ENCODE results near the gene CRTAP. TPM values are rescaled to one million over a fixed set of nuclear protein-coding genes. Genes with fewer than 3 reads are reported as not detected.
"Not testable (repeated sequence)": the region's sequence is repeated elsewhere in the genome, so short reads cannot be mapped to it uniquely, and the experiment has no call there.

The CRTAP gene
- total RNA-seq (10 to 100 TPM; 49.5 to 50.3 TPM), polyA plus RNA-seq (84.0 TPM)

DNA sequence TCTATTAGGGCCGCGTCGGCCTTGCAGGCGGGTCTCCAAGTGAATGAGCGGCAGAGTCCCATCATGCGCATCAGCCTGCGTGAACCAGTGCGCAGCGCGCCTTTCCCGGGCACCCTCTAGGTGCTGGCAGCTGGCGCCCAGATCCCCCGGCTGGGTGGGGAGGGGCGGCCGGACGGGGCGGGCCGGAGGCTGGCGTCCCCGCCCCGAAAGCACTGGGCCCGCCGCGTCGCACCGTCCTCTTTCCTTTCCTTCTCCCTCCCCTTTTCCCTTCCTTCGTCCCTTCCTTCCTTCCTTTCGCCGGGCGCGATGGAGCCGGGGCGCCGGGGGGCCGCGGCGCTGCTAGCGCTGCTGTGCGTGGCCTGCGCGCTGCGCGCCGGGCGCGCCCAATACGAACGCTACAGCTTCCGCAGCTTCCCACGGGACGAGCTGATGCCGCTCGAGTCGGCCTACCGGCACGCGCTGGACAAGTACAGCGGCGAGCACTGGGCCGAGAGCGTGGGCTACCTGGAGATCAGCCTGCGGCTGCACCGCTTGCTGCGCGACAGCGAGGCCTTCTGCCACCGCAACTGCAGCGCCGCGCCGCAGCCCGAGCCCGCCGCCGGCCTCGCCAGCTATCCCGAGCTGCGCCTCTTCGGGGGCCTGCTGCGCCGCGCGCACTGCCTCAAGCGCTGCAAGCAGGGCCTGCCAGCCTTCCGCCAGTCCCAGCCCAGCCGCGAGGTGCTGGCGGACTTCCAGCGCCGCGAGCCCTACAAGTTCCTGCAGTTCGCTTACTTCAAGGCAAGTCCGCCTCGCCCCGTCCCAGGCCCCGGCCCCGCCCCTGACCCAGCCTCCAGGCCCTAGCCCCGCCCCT, at the start of gene CRTAP:
TSS of gene CRTAP (plus strand) at position 243 of the 850 bp plus-strand sequence. CDS start at position 307, 64 bp downstream.
- peak; percentile 78 to 93 (median 83) for DNase-seq
- Histone ChIP-seq H3K27me3 (ENCODE audit: insufficient read depth, low read length, poor library complexity, severe bottlenecking) (no peaks in the 10 kb centered on the region), H3K9me3 (ENCODE audit: low read length) (no peaks in the 10 kb centered on the region), H3K27ac (ENCODE audit: low read depth, low read length) (peak within 1 kb of the TSS; percentile 82), H3K4me1 (ENCODE audit: insufficient read depth, low read length) (peaks cover 19% of the 10 kb centered on the region), H3K36me3 (ENCODE audit: insufficient read depth, low read length) (no peaks in the 10 kb centered on the region), H3K4me3 (ENCODE audit: low read length) (peak within 1 kb of the TSS; percentile 85)
- peak within 1 kb of the TSS; percentile 86 to 95 (median 87) for H3K4me3 Mint-ChIP-seq
- POLR2A ChIA-PET, result interaction anchor here (0.6 to 1.2 kb wide), 6 partner anchors 8 to 424 kb away, joined by 3 to 6 read pairs (median 3); partner anchors contain the start of genes GLB1, TMPPE and UBP1
- peak within 1 kb of the TSS; percentile 73 to 90 (median 84) for H3K27ac Mint-ChIP-seq
- H3K9me3 Mint-ChIP-seq, result no peaks in the 10 kb centered on the region
- CTCF ChIA-PET, result interaction anchor here (0.9 to 4.7 kb wide), 5 partner anchors 17 to 646 kb away, joined by 3 to 31 read pairs (median 4); no protein-coding TSS in a partner anchor
- peaks cover 0 to 3% of the 10 kb centered on the region in 2 donors for H3K27me3 Mint-ChIP-seq
- H3K4me1 Mint-ChIP-seq, result peaks cover 47 to 74% (median 58%) of the 10 kb centered on the region in 3 donors
- H3K36me3 Mint-ChIP-seq, result peaks cover 0 to 4% (median 2%) of the 10 kb centered on the region in 3 donors

DNA sequence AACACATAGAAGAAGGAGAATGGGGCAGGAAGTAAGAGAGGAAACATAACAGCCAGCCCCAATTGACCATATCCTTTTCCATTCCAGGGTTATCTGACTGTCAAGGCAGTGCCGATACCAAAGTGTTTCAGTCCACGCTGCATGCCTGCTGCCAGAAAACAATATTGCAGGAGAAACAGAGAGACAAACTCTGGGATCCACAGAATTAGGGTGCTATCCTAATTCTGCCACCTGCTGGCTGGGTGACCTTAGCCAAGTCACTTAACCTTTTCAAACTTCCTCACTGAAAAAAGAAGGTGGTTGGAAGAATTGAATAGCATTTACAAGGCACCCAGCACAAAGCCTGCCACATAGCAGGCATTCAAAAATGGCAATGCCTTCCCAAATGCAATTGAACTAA, 48.9 kb upstream of the CRTAP start:
- peaks cover 54% of the 10 kb centered on the region for H3K4me1 ChIP-seq (ENCODE audit: insufficient read depth, low read length)
- H3K36me3 ChIP-seq (ENCODE audit: insufficient read depth, low read length), result peaks cover 3% of the 10 kb centered on the region
- POLR2A ChIA-PET, result no interaction called here
- peaks cover 41 to 72% (median 72%) of the 10 kb centered on the region in 3 donors for H3K4me1 Mint-ChIP-seq
- H3K27ac Mint-ChIP-seq, result peak overlapping the region in 5 of 8 donors; percentile 17 to 62 (median 35)
- CTCF ChIA-PET, result interaction anchor here (0.6 to 7.5 kb wide), 2 partner anchors 17 to 150 kb away, joined by 3 to 60 read pairs; no protein-coding TSS in a partner anchor
- no peaks in the 10 kb centered on the region for H3K27me3 ChIP-seq (ENCODE audit: insufficient read depth, low read length, poor library complexity, severe bottlenecking)
- DNase-seq, result peak in 1 of 5 donors; percentile 55
- no peaks in the 10 kb centered on the region for H3K27me3 Mint-ChIP-seq
- H3K9me3 ChIP-seq (ENCODE audit: low read length), result no peaks in the 10 kb centered on the region
- H3K36me3 Mint-ChIP-seq, result peaks cover 5 to 60% (median 16%) of the 10 kb centered on the region in 3 donors
- no peak overlapping the region for H3K4me3 ChIP-seq (ENCODE audit: low read length)
- no peaks in the 10 kb centered on the region for H3K9me3 Mint-ChIP-seq
- H3K4me3 Mint-ChIP-seq, result peak overlapping the region in 2 of 7 donors; percentile 57 to 59
- H3K27ac ChIP-seq (ENCODE audit: low read depth, low read length), result no peak overlapping the region

- Mint-ChIP-seq H3K27me3 (no peaks in the 10 kb centered on the region), H3K9me3 (no peaks in the 10 kb centered on the region), H3K27ac (peak overlapping the region in 4 of 8 donors; percentile 36 to 93 (median 64)), H3K4me3 (no peak overlapping the region), H3K4me1 (peaks cover 29 to 71% (median 64%) of the 10 kb centered on the region in 3 donors), H3K36me3 (peaks cover 0 to 66% (median 21%) of the 10 kb centered on the region in 3 donors)
- CTCF ChIA-PET, result interaction anchor here (1.5 to 2.5 kb wide), 2 partner anchors 37 to 120 kb away, joined by 3 to 6 read pairs; no protein-coding TSS in a partner anchor
- no peak for DNase-seq
- Histone ChIP-seq H3K4me3 (ENCODE audit: low read length) (no peak overlapping the region), H3K36me3 (ENCODE audit: insufficient read depth, low read length) (peaks cover 3% of the 10 kb centered on the region), H3K4me1 (ENCODE audit: insufficient read depth, low read length) (peaks cover 28% of the 10 kb centered on the region), H3K9me3 (ENCODE audit: low read length) (no peaks in the 10 kb centered on the region), H3K27ac (ENCODE audit: low read depth, low read length) (no peak overlapping the region), H3K27me3 (ENCODE audit: insufficient read depth, low read length, poor library complexity, severe bottlenecking) (no peaks in the 10 kb centered on the region)
- POLR2A ChIA-PET, result no interaction called here
Measured at GRCh38 chr3:33067484-33067883, 46.3 kb upstream of the CRTAP start.

- ChIA-PET CTCF (interaction anchor here (1.0 to 7.5 kb wide), 6 partner anchors 9 to 121 kb away, joined by 3 to 125 read pairs (median 4); no protein-coding TSS in a partner anchor), POLR2A (interaction anchor here (0.9 kb wide), 1 partner anchor 8 kb away, joined by 3 read pairs; no protein-coding TSS in a partner anchor)
- H3K36me3 Mint-ChIP-seq, result peaks cover 0 to 66% (median 25%) of the 10 kb centered on the region in 3 donors
- not testable (repeated sequence) for H3K27me3 Mint-ChIP-seq; H3K27ac ChIP-seq (ENCODE audit: low read depth, low read length); H3K9me3 Mint-ChIP-seq; H3K4me1 ChIP-seq (ENCODE audit: insufficient read depth, low read length); H3K27me3 ChIP-seq (ENCODE audit: insufficient read depth, low read length, poor library complexity, severe bottlenecking); H3K9me3 ChIP-seq (ENCODE audit: low read length); H3K4me3 Mint-ChIP-seq; H3K36me3 ChIP-seq (ENCODE audit: insufficient read depth, low read length); H3K4me3 ChIP-seq (ENCODE audit: low read length); DNase-seq
- H3K4me1 Mint-ChIP-seq, result peaks cover 19 to 63% (median 53%) of the 10 kb centered on the region in 3 donors
- H3K27ac Mint-ChIP-seq, result peak overlapping the region in 3 of 8 donors; percentile 22 to 75 (median 35)
Measured at GRCh38 chr3:33069862-33070261, 44.0 kb upstream of the CRTAP start.

GRCh38 chr3:33071181-33071580, 42.6 kb upstream of the CRTAP start:
- Histone ChIP-seq H3K4me3 (ENCODE audit: low read length) (no peak overlapping the region), H3K4me1 (ENCODE audit: insufficient read depth, low read length) (no peaks in the 10 kb centered on the region), H3K9me3 (ENCODE audit: low read length) (no peaks in the 10 kb centered on the region), H3K36me3 (ENCODE audit: insufficient read depth, low read length) (peaks cover 7% of the 10 kb centered on the region), H3K27ac (ENCODE audit: low read depth, low read length) (no peak overlapping the region), H3K27me3 (ENCODE audit: insufficient read depth, low read length, poor library complexity, severe bottlenecking) (no peaks in the 10 kb centered on the region)
- Mint-ChIP-seq H3K36me3 (peaks cover 0 to 66% (median 25%) of the 10 kb centered on the region in 3 donors), H3K9me3 (no peaks in the 10 kb centered on the region), H3K27me3 (no peaks in the 10 kb centered on the region), H3K4me1 (peaks cover 17 to 61% (median 52%) of the 10 kb centered on the region in 3 donors), H3K4me3 (peak overlapping the region in 2 of 7 donors; percentile 4 to 10), H3K27ac (peak overlapping the region in 7 of 8 donors; percentile 19 to 89 (median 57))
- no peak for DNase-seq
- CTCF ChIA-PET, result interaction anchor here (1.2 to 7.5 kb wide), 4 partner anchors 11 to 301 kb away, joined by 3 to 125 read pairs (median 6); no protein-coding TSS in a partner anchor
- POLR2A ChIA-PET, result no interaction called here

DNA sequence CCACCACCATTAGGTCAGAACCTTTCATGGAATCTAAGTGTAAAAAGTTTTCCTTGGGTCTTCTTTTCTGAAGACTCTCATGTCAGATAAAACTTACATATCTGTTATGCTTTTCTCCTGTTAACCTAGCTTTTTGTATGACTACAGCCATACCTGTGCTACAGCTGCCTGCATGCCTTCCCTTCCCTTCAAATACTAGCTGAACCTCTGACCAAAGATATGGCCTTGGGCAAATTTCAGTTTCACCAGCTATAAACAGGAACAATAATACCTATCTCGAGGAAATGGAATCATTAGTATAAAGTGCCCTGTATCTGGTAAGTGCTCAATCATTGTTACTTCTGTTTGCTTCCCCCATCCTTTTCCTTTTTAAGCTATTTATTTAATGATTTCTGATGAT, 41.9 kb upstream of the CRTAP start:
- peaks cover 0 to 65% (median 27%) of the 10 kb centered on the region in 3 donors for H3K36me3 Mint-ChIP-seq
- CTCF ChIA-PET, result interaction anchor here (0.9 to 7.5 kb wide), 3 partner anchors 21 to 123 kb away, joined by 3 to 125 read pairs (median 3); no protein-coding TSS in a partner anchor
- H3K4me1 ChIP-seq (ENCODE audit: insufficient read depth, low read length), result no peaks in the 10 kb centered on the region

DNA sequence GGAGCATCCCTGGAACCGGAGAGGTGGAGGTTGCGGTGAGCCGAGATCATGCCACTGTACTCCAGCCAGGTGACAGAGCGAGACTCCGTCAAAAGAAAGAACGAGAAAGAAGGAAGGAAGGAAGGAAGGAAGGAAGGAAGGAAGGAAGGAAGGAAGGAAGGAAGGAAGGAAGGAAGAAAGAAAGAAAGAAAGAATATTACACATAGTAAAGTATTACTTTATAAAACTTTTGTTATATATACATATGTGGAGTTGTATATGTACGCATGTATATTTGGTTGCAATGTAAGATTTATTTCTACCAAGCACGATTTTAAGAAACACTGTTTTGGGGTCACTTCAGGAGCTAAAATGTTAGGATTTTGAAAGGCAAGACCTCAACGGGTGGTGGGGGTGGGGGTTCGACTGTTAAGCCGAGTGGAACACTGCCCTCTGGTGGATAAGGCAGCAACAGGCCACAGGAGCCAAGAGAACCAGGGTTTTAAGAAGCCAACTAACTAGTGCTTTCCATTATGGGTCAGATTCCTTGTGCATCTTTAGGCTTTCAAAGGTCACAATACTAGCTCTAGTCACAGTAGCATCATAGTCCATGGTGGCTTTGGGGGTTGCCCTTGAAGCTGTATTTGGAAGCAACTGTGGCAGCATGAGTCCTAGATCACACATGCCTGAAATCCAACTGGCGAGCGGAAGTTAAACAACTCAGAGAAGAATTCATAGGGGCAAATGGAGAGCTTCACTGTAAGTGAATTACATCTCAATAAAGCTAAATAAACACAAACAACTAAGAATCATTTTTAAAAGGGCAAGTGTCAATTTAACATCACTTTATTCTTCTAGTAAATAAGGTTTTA, 39.4 kb upstream of the CRTAP start:
- DNase-seq, result peak in 4 of 5 donors; percentile 51 to 80 (median 54)
- Histone ChIP-seq H3K27me3 (ENCODE audit: insufficient read depth, low read length, poor library complexity, severe bottlenecking) (no peaks in the 10 kb centered on the region), H3K9me3 (ENCODE audit: low read length) (no peaks in the 10 kb centered on the region), H3K27ac (ENCODE audit: low read depth, low read length) (no peak overlapping the region), H3K4me1 (ENCODE audit: insufficient read depth, low read length) (no peaks in the 10 kb centered on the region), H3K4me3 (ENCODE audit: low read length) (no peak overlapping the region), H3K36me3 (ENCODE audit: insufficient read depth, low read length) (peaks cover 7% of the 10 kb centered on the region)
- Mint-ChIP-seq H3K36me3 (peaks cover 0 to 45% (median 24%) of the 10 kb centered on the region in 3 donors), H3K4me3 (no peak overlapping the region), H3K27me3 (no peaks in the 10 kb centered on the region), H3K9me3 (no peaks in the 10 kb centered on the region), H3K27ac (peak overlapping the region in 3 of 8 donors; percentile 1 to 71 (median 52)), H3K4me1 (peaks cover 18 to 65% (median 54%) of the 10 kb centered on the region in 3 donors)
- CTCF ChIA-PET, result interaction anchor here (0.7 to 7.5 kb wide), 34 partner anchors 11 to 298 kb away, joined by 3 to 125 read pairs (median 6); partner anchors contain the start of genes CRTAP, GLB1 and TMPPE
- POLR2A ChIA-PET, result interaction anchor here (0.5 to 0.6 kb wide), 4 partner anchors 22 to 112 kb away, joined by 3 to 9 read pairs (median 4); no protein-coding TSS in a partner anchor

More for the DNA sequence above, 41.9 kb upstream of the CRTAP start:
- Histone ChIP-seq H3K4me3 (ENCODE audit: low read length) (no peak overlapping the region), H3K9me3 (ENCODE audit: low read length) (no peaks in the 10 kb centered on the region), H3K36me3 (ENCODE audit: insufficient read depth, low read length) (peaks cover 7% of the 10 kb centered on the region), H3K27me3 (ENCODE audit: insufficient read depth, low read length, poor library complexity, severe bottlenecking) (no peaks in the 10 kb centered on the region), H3K27ac (ENCODE audit: low read depth, low read length) (no peak overlapping the region)
- H3K9me3 Mint-ChIP-seq, result no peaks in the 10 kb centered on the region
- DNase-seq, result no peak
- H3K4me1 Mint-ChIP-seq, result peaks cover 17 to 58% (median 50%) of the 10 kb centered on the region in 3 donors
- peak overlapping the region in 3 of 8 donors; percentile 28 to 89 (median 69) for H3K27ac Mint-ChIP-seq
- H3K27me3 Mint-ChIP-seq, result no peaks in the 10 kb centered on the region
- H3K4me3 Mint-ChIP-seq, result no peak overlapping the region
- POLR2A ChIA-PET, result no interaction called here

Measured in CD8-positive, alpha-beta memory T cell (primary cell).